Stimulated activated CD8-positive, alpha-beta memory T cell treated with anti-CD3 and anti-CD28 coated beads, Interleukin-7, amount 100 ng/mL, for 1 hour (primary cell): ENCODE results near the gene SLC6A11.

Source experiments
- DNase-seq, 2 donors: peaks; one replicate each; pipeline ENCODE4 v3.0.0-alpha.2; 2020; ENCODE audit warnings: low read depth in 2 of 2

The SLC6A11 gene

GRCh38 chr3:10887015-10887414 lies 71.0 kb downstream of the SLC6A11 start:
- no peak for DNase-seq

- no peak for DNase-seq
Observed at GRCh38 chr3:10888518-10889090, 72.6 kb downstream of the SLC6A11 start.

GRCh38 chr3:10889206-10889960 lies 73.4 kb downstream of the SLC6A11 start:
- DNase-seq: no peak

GRCh38 chr3:10890665-10891064 lies 74.6 kb downstream of the SLC6A11 start:
- no peak for DNase-seq

GRCh38 chr3:10892622-10893021 lies 76.6 kb downstream of the SLC6A11 start:
- no peak for DNase-seq

GRCh38 chr3:10901296-10901945 lies 85.4 kb downstream of the SLC6A11 start:
- no peak for DNase-seq

GRCh38 chr3:10907262-10907661 lies 91.2 kb downstream of the SLC6A11 start:
- DNase-seq: no peak

- no peak for DNase-seq
Observed at GRCh38 chr3:10910367-10910766, 94.3 kb downstream of the SLC6A11 start.

- DNase-seq: no peak
Observed at GRCh38 chr3:10911350-10912002, 95.4 kb downstream of the SLC6A11 start.

GRCh38 chr3:10912786-10913185 lies 96.8 kb downstream of the SLC6A11 start:
- DNase-seq: no peak

- DNase-seq: no peak
Observed at GRCh38 chr3:10915376-10915775, 99.3 kb downstream of the SLC6A11 start.

- no peak for DNase-seq
Observed at GRCh38 chr3:10917176-10917575, 101.1 kb downstream of the SLC6A11 start.

- DNase-seq: no peak
Observed at GRCh38 chr3:10918011-10918410, 102.0 kb downstream of the SLC6A11 start.

GRCh38 chr3:10919636-10920035 lies 103.6 kb downstream of the SLC6A11 start:
- DNase-seq: no peak

- no peak for DNase-seq
Observed at GRCh38 chr3:10925436-10926255, 109.6 kb downstream of the SLC6A11 start.

- DNase-seq: no peak
Observed at GRCh38 chr3:10926256-10926810, 110.3 kb downstream of the SLC6A11 start.

- no peak for DNase-seq
Observed at GRCh38 chr3:10926811-10927521, 110.9 kb downstream of the SLC6A11 start.

- DNase-seq: no peak
Observed at GRCh38 chr3:10927551-10927950, 111.5 kb downstream of the SLC6A11 start.

- no peak for DNase-seq
Observed at GRCh38 chr3:10928407-10928960, 112.5 kb downstream of the SLC6A11 start.

GRCh38 chr3:10928961-10929471 lies 113.0 kb downstream of the SLC6A11 start:
- DNase-seq: no peak
